ENCODE results near the gene CAPN5. TPM values are rescaled to one million over a fixed set of nuclear protein-coding genes. Genes with fewer than 3 reads are reported as not detected.
A peak's percentile ranks its signal among the peaks of the same experiment; 100 is the strongest.

Gene CAPN5
- polyA plus RNA-seq, 3 donors = 0.28 to 0.83 (median 0.62) TPM

DNA sequence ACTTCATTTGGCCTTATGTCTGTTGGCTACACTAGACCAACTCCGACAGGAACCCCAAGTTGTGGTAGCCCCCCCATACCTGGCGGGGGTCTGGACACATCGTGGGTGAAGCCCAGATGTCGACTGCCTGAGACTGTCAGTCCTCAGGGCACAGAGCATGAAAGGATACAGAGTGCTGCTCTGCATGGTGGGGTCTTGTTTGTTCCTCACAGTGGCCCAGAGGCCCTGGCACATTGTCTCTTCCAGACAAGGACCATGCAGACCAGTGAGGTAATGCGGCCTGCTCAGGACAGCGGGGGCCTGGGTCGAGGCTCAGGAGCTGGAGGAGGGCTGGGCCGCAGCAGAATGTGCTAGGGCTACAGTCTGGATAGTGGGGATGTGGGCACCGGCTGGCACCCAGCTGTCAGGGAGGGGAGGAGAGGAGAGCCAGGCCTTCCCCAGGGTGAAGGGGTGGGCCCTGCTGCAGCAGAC, 14.6 kb downstream of the CAPN5 start:
- Mint-ChIP-seq H3K4me3 (no peak overlapping the region), H3K27me3 (ENCODE audit: low read depth in 3 of 3) (peaks cover 2 to 5% (median 2%) of the 10 kb centered on the region in 3 donors), H3K27ac (no peak overlapping the region), H3K9me3 (peaks cover 0 to 5% (median 0%) of the 10 kb centered on the region in 7 donors), H3K36me3 (no peaks in the 10 kb centered on the region), H3K4me1 (peaks cover 18% of the 10 kb centered on the region)
- Histone ChIP-seq H3K9ac (ENCODE audit: insufficient read depth, low read length, poor library complexity, severe bottlenecking) (no peak overlapping the region), H3K36me3 (replicated peaks in 1 of 2; ENCODE audit: control insufficient read depth in 1 of 2, insufficient read depth in 2 of 2, low read length in 2 of 2) (no peaks in the 10 kb centered on the region), H3K4me2 (replicated peaks; ENCODE audit: extremely low read depth, low read length, poor library complexity, severe bottlenecking) (no peak overlapping the region), H3K9me3 (replicated peaks in 1 of 2; ENCODE audit: control insufficient read depth in 1 of 2, insufficient read depth in 1 of 2, low read length in 2 of 2) (no peaks in the 10 kb centered on the region), H3K79me2 (ENCODE audit: insufficient read depth, low read length) (no peaks in the 10 kb centered on the region), H4K20me1 (ENCODE audit: insufficient read depth, low read length) (no peaks in the 10 kb centered on the region), H3K27ac (ENCODE audit: low read depth in 1 of 2, low read length in 2 of 2) (no peak overlapping the region), H3K4me3 (replicated peaks in 1 of 3; ENCODE audit: low read depth in 2 of 3, low read length in 3 of 3) (no peak overlapping the region), H2AFZ (ENCODE audit: insufficient read depth, low read depth, low read length, poor library complexity, severe bottlenecking) (no peak overlapping the region), H3K4me1 (ENCODE audit: control insufficient read depth in 1 of 2, insufficient read depth in 2 of 2, low read length in 2 of 2) (peaks cover 14 to 15% of the 10 kb centered on the region in 2 donors), H3K27me3 (ENCODE audit: control insufficient read depth in 2 of 2, insufficient read depth in 2 of 2, low read length in 2 of 2) (no peaks in the 10 kb centered on the region)
- 99% methylated on average over 9 of the region's 9 CpGs for WGBS (ENCODE audit: insufficient coverage)
- DNase-seq = no peak
- intact Hi-C loops (cut with micrococcal nuclease) = loop anchor here in 1 of 2 donors (10.0 kb wide), 1 partner anchor 357 kb away; no protein-coding TSS in a partner anchor
- TF ChIP-seq, protein P1, sequence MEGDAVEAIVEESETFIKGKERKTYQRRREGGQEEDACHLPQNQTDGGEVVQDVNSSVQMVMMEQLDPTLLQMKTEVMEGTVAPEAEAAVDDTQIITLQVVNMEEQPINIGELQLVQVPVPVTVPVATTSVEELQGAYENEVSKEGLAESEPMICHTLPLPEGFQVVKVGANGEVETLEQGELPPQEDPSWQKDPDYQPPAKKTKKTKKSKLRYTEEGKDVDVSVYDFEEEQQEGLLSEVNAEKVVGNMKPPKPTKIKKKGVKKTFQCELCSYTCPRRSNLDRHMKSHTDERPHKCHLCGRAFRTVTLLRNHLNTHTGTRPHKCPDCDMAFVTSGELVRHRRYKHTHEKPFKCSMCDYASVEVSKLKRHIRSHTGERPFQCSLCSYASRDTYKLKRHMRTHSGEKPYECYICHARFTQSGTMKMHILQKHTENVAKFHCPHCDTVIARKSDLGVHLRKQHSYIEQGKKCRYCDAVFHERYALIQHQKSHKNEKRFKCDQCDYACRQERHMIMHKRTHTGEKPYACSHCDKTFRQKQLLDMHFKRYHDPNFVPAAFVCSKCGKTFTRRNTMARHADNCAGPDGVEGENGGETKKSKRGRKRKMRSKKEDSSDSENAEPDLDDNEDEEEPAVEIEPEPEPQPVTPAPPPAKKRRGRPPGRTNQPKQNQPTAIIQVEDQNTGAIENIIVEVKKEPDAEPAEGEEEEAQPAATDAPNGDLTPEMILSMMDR (IDR thresholded peaks at IDR 0.05) = no peak

DNA sequence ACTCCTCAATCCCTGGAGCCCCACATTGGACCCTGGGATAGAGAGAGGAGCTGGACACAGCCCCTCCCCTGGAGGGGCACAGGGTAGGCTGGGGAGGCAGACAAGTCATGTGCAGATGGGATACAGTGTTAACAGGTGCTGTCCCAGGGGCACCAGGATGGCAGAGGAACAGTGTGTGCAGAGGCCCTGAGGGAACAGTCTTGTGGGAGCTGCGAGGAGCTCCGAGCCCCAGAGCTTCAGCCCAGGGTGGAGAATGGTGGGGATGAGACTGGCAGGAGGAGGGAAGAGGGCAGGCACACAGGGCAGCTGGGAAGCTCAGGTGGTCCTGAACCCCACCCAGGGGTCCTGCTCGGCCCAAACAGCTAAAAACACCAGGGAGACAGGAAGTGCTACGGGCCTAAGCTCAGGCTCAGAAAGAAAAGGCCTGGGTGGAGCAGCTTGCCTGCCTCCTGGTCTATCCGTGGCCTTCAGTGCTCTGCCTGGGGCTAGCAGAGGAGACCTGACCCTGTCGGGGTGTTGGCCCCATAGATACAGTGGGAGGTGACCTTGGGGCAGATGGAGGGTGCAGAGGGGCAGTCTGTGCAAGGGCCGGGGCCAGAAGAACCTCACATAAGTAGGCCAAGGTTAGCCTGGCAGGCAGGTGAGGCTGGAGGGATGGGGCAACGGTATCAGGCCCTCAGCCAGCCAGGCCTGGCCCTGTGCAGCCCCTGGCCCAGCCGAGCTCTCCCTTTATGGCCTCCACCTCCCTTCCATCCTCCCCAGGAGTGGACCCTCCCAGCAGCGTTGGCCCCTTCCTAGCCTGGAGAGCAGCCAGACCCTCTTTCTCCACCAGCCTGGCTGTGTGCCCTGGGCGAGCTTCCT, 15.4 kb downstream of the CAPN5 start:
- TF ChIP-seq, protein P1 (IDR thresholded peaks at IDR 0.05) = no peak
- H3K4me2 ChIP-seq (replicated peaks; ENCODE audit: extremely low read depth, low read length, poor library complexity, severe bottlenecking) = peak overlapping the region; percentile 50
- Mint-ChIP-seq H3K4me1 (peaks cover 18% of the 10 kb centered on the region), H3K4me3 (peak overlapping the region; percentile 57 to 75), H3K9me3 (peaks cover 0 to 5% (median 0%) of the 10 kb centered on the region in 7 donors), H3K27ac (peak overlapping the region in 6 of 7 donors; percentile 37 to 89 (median 66)), H3K27me3 (ENCODE audit: low read depth in 3 of 3) (peaks cover 0 to 6% (median 1%) of the 10 kb centered on the region in 3 donors), H3K36me3 (no peaks in the 10 kb centered on the region)
- H3K36me3 ChIP-seq (replicated peaks in 1 of 2; ENCODE audit: control insufficient read depth in 1 of 2, insufficient read depth in 2 of 2, low read length in 2 of 2) = no peaks in the 10 kb centered on the region
- no peak for DNase-seq
- H3K9me3 ChIP-seq (replicated peaks in 1 of 2; ENCODE audit: control insufficient read depth in 1 of 2, insufficient read depth in 1 of 2, low read length in 2 of 2) = no peaks in the 10 kb centered on the region
- no peaks in the 10 kb centered on the region for H3K27me3 ChIP-seq (ENCODE audit: control insufficient read depth in 2 of 2, insufficient read depth in 2 of 2, low read length in 2 of 2)
- no peaks in the 10 kb centered on the region for H3K79me2 ChIP-seq (ENCODE audit: insufficient read depth, low read length)
- H3K9ac ChIP-seq (ENCODE audit: insufficient read depth, low read length, poor library complexity, severe bottlenecking) = peak overlapping the region; percentile 47
- H3K27ac ChIP-seq (ENCODE audit: low read depth in 1 of 2, low read length in 2 of 2) = peak overlapping the region; percentile 61 to 75
- intact Hi-C loops (cut with micrococcal nuclease) = loop anchor here in 1 of 2 donors (10.0 kb wide), 1 partner anchor 357 kb away; no protein-coding TSS in a partner anchor
- peak overlapping the region in 1 of 3 experiments; percentile 52 for H3K4me3 ChIP-seq (replicated peaks in 1 of 3; ENCODE audit: low read depth in 2 of 3, low read length in 3 of 3)
- WGBS (ENCODE audit: insufficient coverage) = 73% methylated on average over 10 of the region's 11 CpGs
- H3K4me1 ChIP-seq (ENCODE audit: control insufficient read depth in 1 of 2, insufficient read depth in 2 of 2, low read length in 2 of 2) = peaks cover 14 to 15% of the 10 kb centered on the region in 2 donors
- no peaks in the 10 kb centered on the region for H4K20me1 ChIP-seq (ENCODE audit: insufficient read depth, low read length)
- peak overlapping the region; percentile 89 for H2AFZ ChIP-seq (ENCODE audit: insufficient read depth, low read depth, low read length, poor library complexity, severe bottlenecking)
